IgD-negative memory B cell (primary cell): ENCODE measurements around the gene EDEM3. TPM values are rescaled to one million over a fixed set of nuclear protein-coding genes. Genes with fewer than 3 reads are reported as not detected.
"Not testable (repeated sequence)": the region's sequence is repeated elsewhere in the genome, so short reads cannot be mapped to it uniquely, and the experiment has no call there.

Experiments
- H3K27ac Mint-ChIP-seq, 3 donors: one replicate each; pipeline ENCODE4 v1.8.0; 2020 to 2022; ENCODE audit warnings: mild to moderate bottlenecking in 3 of 3, mixed read lengths in 3 of 3, moderate library complexity in 1 of 3
- H3K27me3 Mint-ChIP-seq: one replicate; pipeline ENCODE4 v1.8.0; 2021; ENCODE audit warnings: mixed read lengths
- H3K36me3 Mint-ChIP-seq: one replicate; pipeline ENCODE4 v1.8.0; 2020; ENCODE audit warnings: mild to moderate bottlenecking, mixed read lengths
- H3K4me1 Mint-ChIP-seq, 3 donors: one replicate each; pipeline ENCODE4 v1.8.0; 2020 to 2022; ENCODE audit warnings: mixed read lengths in 3 of 3, mild to moderate bottlenecking in 1 of 3
- H3K4me3 Mint-ChIP-seq, 4 donors: one replicate each; pipeline ENCODE4 v1.8.0; 2020 to 2022; ENCODE audit warnings: mild to moderate bottlenecking in 4 of 4, mixed read lengths in 4 of 4, moderate library complexity in 3 of 4
- H3K9me3 Mint-ChIP-seq, 3 donors: one replicate each; pipeline ENCODE4 v1.8.0; 2020 to 2021; ENCODE audit warnings: mixed read lengths in 3 of 3, mild to moderate bottlenecking in 1 of 3
- polyA plus RNA-seq: library from polyadenylated mRNA; unstranded; fragments of 300-500 nt; fragmentation: Illumina TruSeq; gene quantifications from one replicate; pipeline ENCODE4 v1.2.3, GENCODE V29; 2021

Gene EDEM3
- polyA plus RNA-seq, 1 donor from 2014 or later, result 7.9 TPM

GRCh38 chr1:184783723-184784122 lies 29.1 kb upstream of the EDEM3 start:
- H3K36me3 Mint-ChIP-seq, H3K4me3 Mint-ChIP-seq, H3K4me1 Mint-ChIP-seq, H3K27me3 Mint-ChIP-seq, H3K27ac Mint-ChIP-seq: not testable (repeated sequence)
- H3K9me3 Mint-ChIP-seq, result peaks cover 9 to 23% (median 9%) of the 10 kb centered on the region in 3 donors

GRCh38 chr1:184781941-184782340 lies 27.3 kb upstream of the EDEM3 start:
- no peaks in the 10 kb centered on the region for H3K27me3 Mint-ChIP-seq
- H3K36me3 Mint-ChIP-seq, result peaks cover 7% of the 10 kb centered on the region
- H3K27ac Mint-ChIP-seq, result peak overlapping the region in 1 of 3 donors; percentile 42
- H3K4me3 Mint-ChIP-seq, result no peak overlapping the region
- peaks cover 0 to 3% (median 2%) of the 10 kb centered on the region in 3 donors for H3K4me1 Mint-ChIP-seq
- peaks cover 9 to 23% (median 9%) of the 10 kb centered on the region in 3 donors for H3K9me3 Mint-ChIP-seq

DNA sequence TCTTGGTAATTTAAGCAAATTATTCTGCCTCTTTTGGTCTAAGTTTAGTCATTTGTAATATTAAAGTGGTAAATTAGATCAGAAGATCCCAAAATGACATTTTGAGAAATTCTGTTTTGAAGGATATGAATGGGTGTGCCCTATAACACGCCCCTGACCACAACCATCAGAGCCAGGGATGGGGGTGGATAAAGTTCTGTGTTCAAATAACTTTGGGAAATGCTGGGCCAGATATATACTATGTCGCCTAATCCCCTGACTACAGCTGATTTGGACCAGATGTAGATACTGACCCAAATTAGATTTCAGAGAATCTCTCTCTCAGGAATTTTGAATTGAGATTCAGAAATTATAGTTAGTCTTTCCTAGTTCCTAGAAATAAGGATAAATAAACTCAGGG lies 21.2 kb upstream of the EDEM3 start:
- no peaks in the 10 kb centered on the region for H3K9me3 Mint-ChIP-seq
- no peak overlapping the region for H3K4me3 Mint-ChIP-seq
- no peak overlapping the region for H3K27ac Mint-ChIP-seq
- no peaks in the 10 kb centered on the region for H3K4me1 Mint-ChIP-seq
- H3K36me3 Mint-ChIP-seq, result no peaks in the 10 kb centered on the region
- peaks cover 3% of the 10 kb centered on the region for H3K27me3 Mint-ChIP-seq

GRCh38 chr1:184775329-184775728 lies 20.7 kb upstream of the EDEM3 start:
- H3K36me3 Mint-ChIP-seq, result no peaks in the 10 kb centered on the region
- H3K4me3 Mint-ChIP-seq, result no peak overlapping the region
- H3K27me3 Mint-ChIP-seq, result peaks cover 3% of the 10 kb centered on the region
- H3K4me1 Mint-ChIP-seq, result no peaks in the 10 kb centered on the region
- no peak overlapping the region for H3K27ac Mint-ChIP-seq
- H3K9me3 Mint-ChIP-seq, result no peaks in the 10 kb centered on the region

DNA sequence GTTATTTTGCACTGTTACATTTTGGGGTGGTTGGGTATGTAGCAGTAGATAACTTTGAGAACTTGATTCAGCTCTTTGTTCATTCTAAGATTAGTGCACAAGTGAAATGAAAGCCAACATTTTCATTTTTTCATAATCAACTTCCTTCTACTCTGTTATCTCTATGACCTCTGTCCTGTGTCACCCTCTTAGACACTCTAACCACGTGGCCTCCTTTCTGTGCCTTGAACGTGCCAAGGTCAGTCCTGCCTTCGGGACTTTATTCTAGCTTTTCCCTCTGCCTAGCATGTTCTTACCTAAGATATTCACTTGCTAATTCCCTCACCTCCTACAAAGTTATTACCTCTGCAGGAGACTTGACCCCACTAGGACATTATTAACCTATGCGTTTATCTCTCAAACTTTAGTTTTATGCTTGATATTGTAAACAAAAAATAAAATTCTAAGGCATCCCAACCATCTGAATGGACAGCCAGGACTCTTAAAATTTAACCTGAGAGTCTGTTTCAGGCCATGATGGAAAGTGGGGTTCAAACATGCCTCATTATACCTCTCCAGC lies 19.2 kb upstream of the EDEM3 start:
- Mint-ChIP-seq H3K27ac (no peak overlapping the region), H3K27me3 (peaks cover 3% of the 10 kb centered on the region), H3K9me3 (no peaks in the 10 kb centered on the region), H3K4me1 (no peaks in the 10 kb centered on the region), H3K36me3 (no peaks in the 10 kb centered on the region), H3K4me3 (no peak overlapping the region)

DNA sequence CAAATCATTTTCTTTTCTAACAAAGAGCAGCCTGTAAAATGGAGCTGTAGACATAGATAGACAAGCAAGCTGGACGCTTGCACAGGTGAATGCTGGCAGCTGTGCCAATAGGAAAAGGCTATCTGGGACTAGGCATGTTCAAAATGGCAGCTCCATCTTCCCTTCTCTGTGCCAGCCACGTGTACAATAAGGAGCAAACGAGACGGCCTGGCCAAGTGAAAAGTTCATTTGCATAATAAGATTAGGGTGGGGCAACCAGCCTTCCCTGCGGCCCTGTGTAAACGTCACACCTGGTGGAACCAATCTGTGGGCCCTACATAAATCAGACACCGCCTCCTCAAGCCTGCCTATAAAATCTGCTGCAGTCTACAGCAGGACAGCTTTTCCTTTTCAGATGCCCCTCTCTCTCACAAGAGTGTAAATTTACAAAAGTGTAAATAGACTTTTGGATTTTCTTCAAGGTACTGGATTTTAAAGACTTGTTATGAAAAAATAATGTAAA lies 16.6 kb upstream of the EDEM3 start:
- Mint-ChIP-seq H3K36me3 (peaks cover 1% of the 10 kb centered on the region), H3K27ac (no peak overlapping the region), H3K4me3 (peak overlapping the region in 1 of 4 donors; percentile 70), H3K9me3 (no peaks in the 10 kb centered on the region), H3K4me1 (no peaks in the 10 kb centered on the region), H3K27me3 (peaks cover 4% of the 10 kb centered on the region)

GRCh38 chr1:184770181-184770979 lies 15.7 kb upstream of the EDEM3 start:
- Mint-ChIP-seq H3K27ac (no peak overlapping the region), H3K9me3 (no peaks in the 10 kb centered on the region), H3K27me3 (peaks cover 4% of the 10 kb centered on the region), H3K4me3 (no peak overlapping the region), H3K4me1 (no peaks in the 10 kb centered on the region), H3K36me3 (peaks cover 1% of the 10 kb centered on the region)

- peaks cover 4% of the 10 kb centered on the region for H3K27me3 Mint-ChIP-seq
- H3K4me3 Mint-ChIP-seq, result no peak overlapping the region
- peaks cover 1% of the 10 kb centered on the region for H3K36me3 Mint-ChIP-seq
- H3K9me3 Mint-ChIP-seq, result no peaks in the 10 kb centered on the region
- H3K4me1 Mint-ChIP-seq, result no peaks in the 10 kb centered on the region
- no peak overlapping the region for H3K27ac Mint-ChIP-seq
Observed at GRCh38 chr1:184769241-184769640, 14.6 kb upstream of the EDEM3 start.

GRCh38 chr1:184768467-184768866 lies 13.8 kb upstream of the EDEM3 start:
- H3K36me3 Mint-ChIP-seq, result peaks cover 3% of the 10 kb centered on the region
- no peak overlapping the region for H3K4me3 Mint-ChIP-seq
- no peaks in the 10 kb centered on the region for H3K9me3 Mint-ChIP-seq
- H3K27me3 Mint-ChIP-seq, result peaks cover 4% of the 10 kb centered on the region
- H3K4me1 Mint-ChIP-seq, result no peaks in the 10 kb centered on the region
- no peak overlapping the region for H3K27ac Mint-ChIP-seq

DNA sequence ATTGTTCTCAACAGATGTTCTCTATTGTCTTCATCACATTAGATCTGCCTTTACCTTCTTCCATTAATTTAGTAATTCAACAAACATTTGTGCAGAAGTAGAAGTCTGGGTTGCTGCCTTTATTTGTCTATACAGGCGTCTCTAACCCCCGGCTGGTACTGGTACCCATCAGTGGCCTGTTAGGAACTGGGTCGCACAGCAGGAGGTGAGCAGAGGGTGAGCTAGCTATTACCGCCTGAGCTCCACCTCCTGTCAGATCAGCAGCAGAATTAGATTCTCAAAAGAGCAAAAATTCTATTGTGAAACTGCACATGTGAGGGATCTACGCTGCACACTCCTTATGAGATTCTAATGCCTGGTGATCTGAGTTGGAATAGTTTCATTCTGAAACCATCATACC lies 12.9 kb upstream of the EDEM3 start:
- Mint-ChIP-seq H3K4me1 (no peaks in the 10 kb centered on the region), H3K9me3 (no peaks in the 10 kb centered on the region), H3K36me3 (peaks cover 3% of the 10 kb centered on the region), H3K4me3 (no peak overlapping the region), H3K27me3 (peaks cover 4% of the 10 kb centered on the region), H3K27ac (no peak overlapping the region)

DNA sequence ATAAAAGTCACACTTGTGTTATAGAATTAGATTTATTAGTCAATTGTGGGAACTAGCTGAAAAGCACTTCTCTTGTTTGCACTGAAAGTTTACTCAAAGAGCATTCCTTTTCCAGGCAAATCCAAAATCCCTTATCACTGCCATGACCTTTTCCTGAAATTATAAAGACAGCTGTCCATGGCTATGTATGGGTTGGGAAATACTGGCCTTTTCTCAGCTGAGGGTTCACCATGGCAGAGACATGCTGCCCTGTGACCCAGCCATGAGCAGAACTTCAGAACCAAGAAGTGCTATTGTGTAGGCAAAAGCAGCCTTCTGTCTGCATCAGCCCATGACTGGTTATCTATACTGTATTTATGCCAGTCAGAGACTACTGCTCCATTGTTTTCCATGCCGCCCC lies 9.8 kb upstream of the EDEM3 start:
- no peaks in the 10 kb centered on the region for H3K4me1 Mint-ChIP-seq
- H3K36me3 Mint-ChIP-seq, result peaks cover 3% of the 10 kb centered on the region
- no peak overlapping the region for H3K4me3 Mint-ChIP-seq
- H3K27ac Mint-ChIP-seq, result no peak overlapping the region
- peaks cover 1% of the 10 kb centered on the region for H3K27me3 Mint-ChIP-seq
- no peaks in the 10 kb centered on the region for H3K9me3 Mint-ChIP-seq

- H3K27ac Mint-ChIP-seq, H3K36me3 Mint-ChIP-seq, H3K4me1 Mint-ChIP-seq: not testable (repeated sequence)
Observed at GRCh38 chr1:184763520-184763919, 8.9 kb upstream of the EDEM3 start.

DNA sequence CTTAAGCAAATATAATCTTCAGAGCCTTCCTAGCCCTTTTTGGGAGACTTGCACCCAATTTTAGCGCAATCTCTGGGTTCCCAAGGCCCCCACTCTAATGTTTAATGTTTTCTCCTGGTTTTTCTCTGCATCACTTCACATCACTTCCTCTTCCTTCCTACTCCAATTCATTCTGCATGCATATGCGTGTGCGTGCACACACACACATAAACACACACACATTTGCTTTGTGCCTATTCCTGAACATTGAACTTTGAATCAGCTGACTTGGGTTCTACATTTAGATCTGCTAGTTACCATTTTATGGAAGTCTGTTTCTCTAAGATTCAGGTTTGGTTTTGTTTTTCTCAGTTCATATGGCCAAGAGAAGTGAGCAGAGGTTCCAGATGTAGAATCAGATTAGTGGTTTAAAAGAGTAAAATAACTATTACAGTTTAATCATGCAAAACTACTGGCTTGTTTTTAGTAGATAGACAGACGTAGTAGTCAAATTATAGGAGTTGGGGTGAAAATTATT lies 7.4 kb upstream of the EDEM3 start:
- Mint-ChIP-seq H3K27ac (no peak overlapping the region), H3K36me3 (peaks cover 3% of the 10 kb centered on the region), H3K9me3 (no peaks in the 10 kb centered on the region), H3K4me3 (no peak overlapping the region), H3K4me1 (no peaks in the 10 kb centered on the region), H3K27me3 (no peaks in the 10 kb centered on the region)

More at GRCh38 chr1:184763520-184763919, 8.9 kb upstream of the EDEM3 start:
- H3K9me3 Mint-ChIP-seq, H3K4me3 Mint-ChIP-seq, H3K27me3 Mint-ChIP-seq: not testable (repeated sequence)

DNA sequence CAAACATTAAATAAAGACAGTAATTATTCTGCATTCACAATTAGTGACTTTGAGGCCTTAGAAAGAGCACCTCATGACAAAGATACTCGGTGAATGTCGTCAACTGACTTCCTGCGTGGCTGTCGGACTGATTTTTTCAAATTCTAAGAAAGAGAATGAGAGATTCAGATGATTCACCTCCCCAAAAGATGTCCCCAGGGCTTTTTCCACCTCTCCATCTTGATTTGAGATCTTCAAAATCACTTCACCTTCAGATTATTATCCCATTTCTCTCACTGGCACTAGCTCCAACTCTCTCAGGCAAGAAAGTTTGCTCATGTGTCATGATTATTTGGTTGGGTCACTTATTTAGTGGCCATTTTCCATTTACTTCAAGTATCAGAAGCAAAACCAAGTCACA lies 5.0 kb upstream of the EDEM3 start:
- Mint-ChIP-seq H3K9me3 (no peaks in the 10 kb centered on the region), H3K4me1 (peaks cover 9 to 11% (median 9%) of the 10 kb centered on the region in 3 donors), H3K27me3 (no peaks in the 10 kb centered on the region), H3K27ac (no peak overlapping the region), H3K4me3 (peak overlapping the region in 1 of 4 donors; percentile 58), H3K36me3 (peaks cover 1% of the 10 kb centered on the region)

- H3K36me3 Mint-ChIP-seq, result peaks cover 1% of the 10 kb centered on the region
- H3K4me1 Mint-ChIP-seq, result peaks cover 9 to 11% (median 9%) of the 10 kb centered on the region in 3 donors
- H3K4me3 Mint-ChIP-seq, result no peak overlapping the region
- H3K9me3 Mint-ChIP-seq, result no peaks in the 10 kb centered on the region
- H3K27ac Mint-ChIP-seq, result no peak overlapping the region
- no peaks in the 10 kb centered on the region for H3K27me3 Mint-ChIP-seq
Observed at GRCh38 chr1:184759112-184759511, 4.5 kb upstream of the EDEM3 start.

DNA sequence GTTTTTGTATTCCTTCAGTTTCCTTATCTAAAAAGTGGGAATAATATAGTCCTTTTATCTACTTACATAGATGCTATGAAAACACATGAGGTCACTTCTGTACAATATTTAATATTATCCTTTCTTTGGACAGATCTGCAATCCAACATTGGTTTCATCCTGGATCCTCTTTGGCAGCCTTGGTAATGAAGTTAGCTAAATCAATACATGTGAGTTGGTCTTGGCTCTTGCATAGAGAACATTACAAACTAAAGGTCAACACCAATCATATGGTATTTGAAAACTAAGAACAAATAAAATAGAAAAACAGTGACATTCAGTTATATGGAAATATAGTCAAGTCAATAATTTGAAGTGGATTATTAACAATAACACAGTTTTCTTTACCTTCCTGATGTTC lies 3.2 kb upstream of the EDEM3 start:
- H3K4me1 Mint-ChIP-seq, result peaks cover 19 to 23% (median 20%) of the 10 kb centered on the region in 3 donors
- H3K27me3 Mint-ChIP-seq, result no peaks in the 10 kb centered on the region
- H3K36me3 Mint-ChIP-seq, result no peaks in the 10 kb centered on the region
- H3K9me3 Mint-ChIP-seq, result no peaks in the 10 kb centered on the region
- H3K4me3 Mint-ChIP-seq, result peak overlapping the region in 1 of 4 donors; percentile 44
- H3K27ac Mint-ChIP-seq, result no peak overlapping the region
